GM19043 (cell line): ENCODE results near the gene KRTAP4-5.
"Not testable (repeated sequence)": the region's sequence is repeated elsewhere in the genome, so short reads cannot be mapped to it uniquely, and the experiment has no call there.

Source experiments
- ATAC-seq: cut with Tn5 transposase; IDR thresholded peaks from one replicate; pipeline ENCODE4 v1.9.1; 2021; ENCODE audit warnings: low read depth; ENCODE audit not compliant: unreplicated experiment

KRTAP4-5 gene

DNA sequence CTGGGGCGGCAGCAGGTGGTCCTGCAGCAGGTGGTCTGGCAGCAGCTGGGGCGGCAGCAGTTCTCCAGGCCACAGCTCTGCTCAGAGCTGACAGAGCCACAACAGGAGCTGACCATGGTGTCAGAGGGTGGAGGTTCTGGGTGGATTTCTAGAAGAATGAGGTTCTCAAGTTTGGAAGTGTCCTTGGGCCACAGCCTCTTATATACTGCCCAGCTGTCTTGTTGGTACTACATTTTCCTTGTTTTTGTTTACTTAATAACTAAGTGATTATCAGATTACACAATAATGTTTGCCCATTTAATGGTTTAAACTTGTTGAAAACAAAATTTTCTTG, at the start of gene KRTAP4-5:
Gene KRTAP4-5 (minus strand): TSS at position 174 of the 334 bp plus-strand sequence. CDS start 58 bp downstream, at position 116.
- no peak for ATAC-seq

DNA sequence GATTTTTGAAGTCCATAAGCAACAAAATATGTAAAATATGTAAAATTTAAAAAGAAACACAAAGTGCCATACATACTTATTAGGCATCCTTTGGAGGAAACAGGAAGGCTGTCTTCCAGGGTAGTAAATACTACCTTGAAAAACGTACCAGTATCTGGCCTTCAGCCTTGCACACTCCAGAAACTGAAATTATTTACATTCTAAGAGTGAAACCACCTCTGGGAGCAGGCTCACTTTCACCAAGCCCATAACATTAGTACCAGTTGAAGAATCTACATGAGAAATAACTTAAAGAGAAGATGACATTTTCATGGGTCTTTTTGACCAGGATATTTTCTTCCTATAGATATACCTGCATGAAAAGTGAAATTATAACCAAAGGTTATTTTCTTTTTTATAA, 46.4 kb upstream of the KRTAP4-5 start:
- no peak for ATAC-seq

DNA sequence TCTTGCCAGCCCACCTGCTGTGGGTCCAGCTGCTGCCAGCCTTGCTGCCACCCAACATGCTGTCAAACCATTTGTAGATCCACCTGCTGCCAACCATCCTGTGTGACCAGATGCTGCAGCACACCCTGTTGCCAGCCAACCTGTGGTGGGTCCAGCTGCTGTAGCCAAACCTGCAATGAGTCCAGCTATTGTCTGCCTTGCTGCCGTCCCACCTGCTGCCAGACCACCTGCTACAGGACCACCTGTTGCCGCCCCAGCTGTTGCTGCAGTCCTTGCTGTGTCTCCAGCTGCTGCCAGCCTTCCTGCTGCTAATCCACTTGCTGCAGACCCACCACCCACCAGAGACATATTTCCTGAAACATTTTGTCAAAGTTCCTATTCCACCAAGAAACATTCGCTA, 40.7 kb upstream of the KRTAP4-5 start:
- no peak for ATAC-seq

DNA sequence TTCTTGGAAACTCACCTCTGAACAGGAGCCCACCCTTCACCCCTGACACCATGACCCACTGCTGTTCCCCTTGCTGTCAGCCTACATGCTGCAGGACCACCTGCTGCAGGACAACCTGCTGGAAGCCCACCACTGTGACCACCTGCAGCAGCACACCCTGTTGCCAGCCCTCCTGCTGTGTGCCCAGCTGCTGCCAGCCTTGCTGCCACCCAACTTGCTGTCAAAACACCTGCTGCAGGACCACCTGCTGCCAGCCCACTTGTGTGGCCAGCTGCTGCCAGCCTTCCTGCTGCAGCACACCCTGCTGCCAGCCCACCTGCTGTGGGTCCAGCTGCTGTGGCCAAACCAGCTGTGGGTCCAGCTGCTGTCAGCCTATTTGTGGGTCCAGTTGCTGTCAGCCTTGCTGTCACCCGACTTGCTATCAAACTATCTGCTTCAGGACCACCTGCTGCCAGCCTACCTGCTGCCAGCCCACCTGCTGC, 40.3 kb upstream of the KRTAP4-5 start, which contains the start of gene KRTAP9-1:
Gene KRTAP9-1 (plus strand): TSS at position 51 of the 482 bp plus-strand sequence. CDS start 0 bp downstream, at position 51.
- not testable (repeated sequence) for ATAC-seq

DNA sequence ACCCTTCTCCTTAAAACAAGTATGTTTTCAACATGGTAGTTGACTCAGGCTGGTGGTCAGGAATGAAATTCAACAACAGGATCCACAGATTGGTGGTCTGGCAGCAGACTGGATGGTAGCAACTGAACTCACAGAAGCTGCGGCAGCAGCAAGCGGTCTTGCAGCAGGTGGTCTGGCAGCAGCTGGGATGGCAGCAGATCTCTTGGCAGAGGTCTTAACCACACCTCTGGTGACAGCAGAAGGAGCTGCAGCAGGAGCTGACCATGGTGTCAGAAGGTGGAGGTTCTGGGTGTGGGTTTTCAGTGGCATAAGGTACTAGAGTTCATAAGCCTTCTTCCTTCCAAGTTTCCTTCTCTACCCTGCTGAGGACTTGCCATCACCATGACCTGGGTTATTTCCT, 37.2 kb upstream of the KRTAP4-5 start:
- no peak for ATAC-seq

DNA sequence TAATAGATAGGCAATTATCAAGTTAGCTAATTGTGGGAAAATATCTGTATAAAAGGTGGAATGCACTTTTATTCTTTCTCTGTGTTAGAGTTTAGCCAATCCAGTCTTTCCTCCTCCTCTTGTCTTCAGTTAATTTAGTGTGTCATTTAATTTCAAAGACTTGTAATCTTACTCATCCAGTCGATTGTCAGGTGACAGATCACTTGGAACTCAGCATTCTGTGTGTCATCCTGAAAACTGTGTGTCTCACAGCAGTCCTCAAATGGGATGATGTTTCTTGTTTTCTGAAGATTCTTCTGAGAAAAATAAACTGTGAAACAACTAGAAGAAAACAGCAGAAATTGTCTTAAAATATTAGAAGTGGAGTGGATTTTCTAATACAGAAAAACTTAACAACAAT, 35.4 kb upstream of the KRTAP4-5 start:
- no peak for ATAC-seq

DNA sequence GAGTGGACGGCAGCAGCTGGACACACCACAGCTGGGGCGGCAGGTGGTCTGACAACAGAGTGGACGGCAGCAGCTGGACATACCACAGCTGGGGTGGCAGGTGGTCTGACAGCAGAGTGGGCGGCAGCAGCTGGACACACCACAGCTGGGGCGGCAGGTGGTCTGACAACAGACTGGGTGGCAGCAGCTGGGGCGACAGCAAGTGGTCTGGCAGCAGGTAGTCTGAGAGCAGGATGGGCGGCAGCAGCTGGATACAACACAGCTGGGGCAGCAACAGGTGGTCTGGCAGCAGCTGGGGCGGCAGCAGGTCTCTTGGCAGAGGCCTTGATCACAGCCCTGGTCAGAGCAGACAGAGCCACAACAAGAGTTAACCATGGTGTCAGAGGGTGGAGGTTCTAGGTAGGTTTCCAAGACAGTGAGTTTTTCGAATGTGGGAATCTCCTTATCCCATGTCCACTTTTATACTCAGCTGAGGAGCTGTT, 34.9 kb upstream of the KRTAP4-5 start, which contains the start of gene KRTAP4-1:
Gene KRTAP4-1 (minus strand): TSS at position 432 of the 482 bp plus-strand sequence. CDS start 57 bp downstream, at position 375.
- ATAC-seq = no peak

DNA sequence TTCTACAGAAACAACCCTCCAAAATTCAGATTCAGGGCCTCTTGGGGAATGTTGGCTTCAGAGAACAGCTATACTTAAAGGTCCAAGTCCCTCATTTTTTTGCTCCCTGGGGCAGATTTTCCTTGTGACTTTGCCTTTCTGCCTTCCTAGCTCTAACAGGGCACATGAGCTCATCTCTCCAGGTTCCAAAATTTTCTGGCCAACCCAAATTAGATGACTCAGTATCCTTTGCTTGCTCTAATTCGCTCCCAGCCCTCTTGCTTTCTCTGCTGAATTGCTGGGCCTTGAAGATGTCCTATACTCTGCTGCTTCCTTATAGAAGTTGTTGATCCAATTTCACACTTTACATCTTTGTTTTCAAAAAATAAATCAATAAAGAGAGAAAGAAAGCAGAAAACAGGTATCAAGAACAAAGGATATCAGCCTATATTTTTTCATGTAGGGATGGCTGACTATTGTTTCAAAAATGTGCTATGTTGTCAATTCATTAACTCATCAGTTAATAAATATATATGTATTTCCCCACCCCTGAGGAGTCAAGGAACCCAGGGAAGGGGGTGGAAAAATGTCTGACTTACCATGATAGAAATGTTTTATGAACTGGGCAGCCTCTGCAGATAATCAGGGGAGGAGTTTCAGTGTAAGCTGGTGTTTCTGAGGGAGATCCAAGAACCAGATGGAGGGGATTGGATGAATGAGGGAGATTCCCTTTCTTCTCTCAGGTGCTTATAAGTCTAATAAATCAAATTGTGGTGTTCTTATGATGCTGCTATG, 29.4 kb upstream of the KRTAP4-5 start:
- no peak for ATAC-seq

DNA sequence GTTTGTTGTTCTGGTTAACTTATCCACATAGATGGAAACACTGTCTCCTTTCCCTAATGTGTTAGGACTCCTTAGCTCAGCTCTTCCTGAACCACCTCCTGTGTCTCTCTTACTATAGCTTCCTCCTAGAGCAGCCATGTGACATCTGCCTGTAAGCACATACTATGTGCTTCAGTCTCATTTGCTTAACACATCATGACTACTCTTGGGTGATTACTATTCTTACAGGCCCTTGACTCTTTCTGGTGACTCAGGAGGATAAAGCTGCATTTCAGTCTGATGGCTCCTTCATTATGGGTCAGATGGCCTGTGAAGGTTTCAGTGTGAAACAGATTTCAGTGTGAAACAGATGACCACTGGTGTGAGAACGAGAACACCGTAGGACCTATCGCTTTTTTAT, 28.7 kb upstream of the KRTAP4-5 start:
- ATAC-seq = no peak

DNA sequence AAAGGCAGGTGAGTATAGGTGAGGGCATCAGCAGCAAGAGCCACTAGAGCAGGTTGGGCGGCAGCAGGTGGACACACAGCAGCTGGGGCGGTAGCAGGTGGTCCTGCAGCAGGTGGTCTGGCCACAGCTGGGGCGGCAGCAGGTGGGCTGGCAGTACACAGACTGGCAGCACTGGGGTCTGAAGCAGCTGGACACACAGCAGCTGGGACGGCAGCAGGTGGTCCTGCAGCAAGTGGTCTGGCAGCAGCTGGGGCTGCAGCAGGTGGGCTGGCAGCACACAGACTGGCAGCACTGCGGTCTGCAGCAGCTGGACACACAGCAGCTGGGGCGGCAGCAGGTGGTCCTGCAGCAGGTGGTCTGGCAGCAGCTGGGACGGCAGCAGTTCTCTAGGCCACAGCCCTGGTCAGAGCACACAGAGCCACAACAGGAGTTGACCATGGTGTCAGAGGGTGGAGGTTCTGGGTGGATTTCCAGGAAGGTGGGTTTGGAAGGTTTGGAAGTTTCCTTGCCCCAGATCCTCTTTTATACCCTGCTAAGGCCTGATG, 28.2 kb upstream of the KRTAP4-5 start, which contains the start of gene KRTAP4-2:
Gene KRTAP4-2 (minus strand): TSS at position 495 of the 545 bp plus-strand sequence. CDS start 57 bp downstream, at position 438.
- no peak for ATAC-seq

DNA sequence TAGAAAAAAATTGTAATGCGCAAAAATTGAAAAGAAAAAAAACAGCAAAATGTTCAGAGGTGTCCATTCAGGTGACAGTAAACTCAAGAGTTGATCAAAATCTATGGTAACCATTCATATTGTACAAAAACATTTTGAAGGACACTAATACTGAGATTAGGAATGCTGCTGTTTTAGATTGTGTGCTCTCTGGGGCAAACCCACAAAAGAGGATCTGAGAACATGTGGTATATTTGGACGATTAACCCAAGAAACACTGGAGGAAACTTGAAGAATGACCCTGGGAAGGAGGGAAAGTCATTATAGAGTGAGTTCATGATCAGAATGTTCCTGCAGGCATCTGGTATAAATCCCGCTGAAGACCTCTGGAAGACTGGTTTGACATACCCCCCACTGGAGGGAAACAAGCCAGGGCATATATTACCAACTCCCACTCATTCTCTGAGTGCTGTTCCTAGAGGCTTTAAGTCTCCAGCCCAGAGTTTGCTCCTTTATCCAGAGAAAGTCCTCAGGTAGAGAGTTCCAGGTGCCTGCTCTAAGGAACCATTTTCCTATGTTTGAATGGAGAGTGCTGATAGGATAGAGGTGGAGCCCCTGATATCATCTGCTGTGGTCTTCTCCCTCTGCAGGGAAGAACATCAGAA, 27.2 kb upstream of the KRTAP4-5 start:
- ATAC-seq = no peak

DNA sequence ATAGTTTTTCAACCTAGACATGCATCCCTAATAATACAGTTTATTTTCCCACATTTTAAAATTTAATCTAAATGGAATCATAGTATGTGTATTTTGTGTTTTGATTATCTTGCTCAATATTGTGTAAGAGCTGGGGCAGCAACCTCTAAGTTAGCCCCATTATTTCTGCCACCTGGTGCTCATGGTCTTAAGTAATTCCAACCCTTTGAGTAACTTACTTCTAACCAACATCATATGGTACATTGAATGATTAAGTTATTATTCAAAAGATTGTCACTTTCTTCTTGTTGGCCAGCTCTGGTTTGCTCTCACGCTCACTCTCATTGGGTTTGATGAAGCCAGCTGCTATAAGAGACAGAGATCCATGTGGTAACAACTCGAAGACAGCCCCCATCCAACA, 22.3 kb upstream of the KRTAP4-5 start:
- ATAC-seq = no peak

DNA sequence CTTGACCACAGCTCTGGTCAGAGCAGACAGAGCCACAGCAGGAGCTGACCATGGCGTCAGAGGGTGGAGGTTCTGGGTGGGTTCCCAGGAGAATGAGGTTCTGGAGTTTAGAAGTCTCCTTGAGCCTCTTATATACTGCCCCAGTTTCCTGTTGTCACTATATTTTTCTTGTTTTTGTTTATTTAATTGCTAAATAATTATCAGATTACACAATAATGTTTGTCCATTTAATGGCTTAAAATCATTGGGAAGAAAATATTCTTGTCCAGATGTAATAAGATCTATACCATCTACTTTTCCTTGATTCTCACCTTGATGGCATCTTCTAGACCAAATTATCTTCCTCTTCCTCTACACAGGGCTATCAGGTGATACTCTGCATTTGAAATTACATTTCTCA, 18.5 kb upstream of the KRTAP4-5 start, which contains the start of gene KRTAP4-3:
Gene KRTAP4-3 (minus strand): TSS at position 101 of the 400 bp plus-strand sequence. CDS start 49 bp downstream, at position 52.
- no peak for ATAC-seq

DNA sequence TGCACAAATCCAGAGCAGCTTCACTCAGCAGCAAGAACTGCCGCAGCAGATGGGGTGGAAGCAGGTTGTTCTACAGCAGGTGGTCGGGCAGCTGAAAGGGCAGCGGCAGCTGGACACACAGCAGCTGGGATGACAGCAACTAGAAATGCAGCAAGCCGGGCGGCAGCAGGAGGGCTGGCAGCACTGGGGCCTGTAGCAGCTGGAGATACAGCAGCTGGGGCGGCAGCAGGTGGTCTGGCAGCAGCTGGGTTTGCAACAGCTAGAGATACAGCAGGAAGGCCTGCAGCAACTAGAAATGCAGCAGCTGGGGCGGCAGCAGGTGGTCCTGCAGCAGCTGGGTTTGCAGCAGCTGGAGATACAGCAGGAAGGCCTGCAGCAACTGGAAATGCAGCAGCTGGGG, 17.9 kb upstream of the KRTAP4-5 start:
- no peak for ATAC-seq

DNA sequence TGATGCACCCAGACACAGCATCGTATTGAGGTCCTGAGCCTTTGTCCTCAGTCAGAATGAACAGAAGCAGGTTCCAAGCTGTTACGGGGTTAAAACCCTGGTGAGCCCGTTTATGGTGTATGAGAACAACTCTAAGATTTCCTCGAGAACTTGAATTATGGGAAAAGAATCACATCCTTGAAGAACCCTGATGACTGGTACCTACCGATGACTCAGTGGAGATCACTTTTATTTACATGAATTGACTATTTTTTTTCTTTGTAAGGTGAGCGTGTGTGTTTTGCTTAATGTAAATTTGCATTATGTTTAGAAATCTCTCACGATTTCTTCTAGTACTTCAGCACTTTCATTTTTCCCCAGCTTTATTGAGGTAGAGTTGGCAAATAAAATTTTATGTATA, 14.2 kb upstream of the KRTAP4-5 start:
- no peak for ATAC-seq

DNA sequence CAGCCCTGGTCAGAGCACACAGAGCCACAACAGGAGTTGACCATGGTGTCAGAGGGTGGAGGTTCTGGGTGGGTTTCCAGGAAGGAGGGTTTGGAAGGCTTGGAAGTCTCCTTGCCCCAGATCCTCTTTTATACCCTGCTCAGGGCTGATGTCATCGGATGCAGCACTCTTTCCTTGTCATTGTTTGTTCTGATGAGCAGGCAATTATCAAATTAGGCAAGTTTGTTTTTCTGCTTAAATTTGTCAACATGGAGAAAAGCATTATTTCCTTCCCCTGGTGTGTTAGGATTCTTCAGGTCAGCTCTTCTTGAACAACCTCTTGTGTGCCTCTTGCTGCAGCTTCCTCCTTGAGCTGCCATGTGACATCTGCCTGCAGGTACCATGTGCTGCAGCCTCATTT, 11.0 kb upstream of the KRTAP4-5 start, which contains the start of gene KRTAP4-4:
Gene KRTAP4-4 (minus strand): TSS at position 101 of the 400 bp plus-strand sequence. CDS start 57 bp downstream, at position 44.
- ATAC-seq = no peak

DNA sequence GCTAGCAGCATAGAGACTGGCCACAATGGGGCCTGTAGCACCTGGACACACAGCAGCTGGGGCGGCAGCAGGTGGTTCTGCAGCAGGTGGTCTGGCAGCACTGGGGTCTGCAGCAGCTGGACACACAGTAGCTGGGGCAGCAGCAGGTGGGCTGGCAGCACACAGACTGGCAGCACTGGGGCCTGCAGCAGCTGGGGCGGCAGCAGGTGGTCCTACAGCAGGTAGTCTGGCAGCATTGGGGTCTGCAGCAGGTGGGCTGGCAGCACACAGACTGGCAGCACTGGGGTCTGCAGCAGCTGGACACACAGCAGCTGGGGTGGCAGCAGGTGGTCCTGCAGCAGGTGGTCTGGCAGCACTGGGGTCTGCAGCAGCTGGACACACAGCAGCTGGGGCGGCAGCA, 10.6 kb upstream of the KRTAP4-5 start:
- not testable (repeated sequence) for ATAC-seq

DNA sequence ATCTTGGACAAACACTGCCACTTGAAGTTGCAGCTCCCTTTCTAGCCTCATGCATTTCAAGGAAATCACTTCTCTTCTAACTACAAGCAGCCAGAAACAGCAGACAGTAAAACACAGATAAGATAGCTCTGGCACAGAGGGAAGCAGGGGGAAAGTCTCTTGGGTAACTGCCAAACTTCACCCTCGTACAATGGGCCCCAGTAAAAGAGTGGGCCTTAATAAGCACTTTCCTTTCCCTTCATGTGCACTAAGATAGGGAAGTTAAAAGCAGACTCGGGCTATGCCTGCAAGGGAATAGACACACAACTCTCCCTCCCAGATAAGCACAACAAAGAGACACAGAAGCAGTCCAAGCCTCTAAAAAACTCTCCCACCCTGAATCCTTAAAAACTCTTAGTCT, 4.2 kb upstream of the KRTAP4-5 start:
- ATAC-seq = no peak

DNA sequence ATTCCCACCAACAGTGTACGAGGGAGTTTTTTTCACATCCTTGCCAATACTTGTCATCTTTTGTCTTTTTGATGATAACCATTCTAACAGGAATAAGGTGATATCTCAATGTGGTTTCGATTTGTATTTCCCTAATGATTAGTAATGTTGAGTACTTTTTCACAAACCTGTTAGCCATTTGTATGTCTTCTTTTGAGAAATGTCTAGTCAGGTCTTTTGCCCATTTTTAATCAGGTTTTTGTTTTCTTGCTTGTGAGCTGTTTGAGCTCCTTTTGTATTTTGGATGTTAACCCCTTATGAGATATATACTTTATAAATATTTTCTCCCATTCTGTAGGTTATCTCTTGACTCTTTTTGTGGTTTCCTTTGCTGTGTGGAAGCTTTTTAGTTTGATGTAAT, 1.9 kb upstream of the KRTAP4-5 start:
- no peak for ATAC-seq

DNA sequence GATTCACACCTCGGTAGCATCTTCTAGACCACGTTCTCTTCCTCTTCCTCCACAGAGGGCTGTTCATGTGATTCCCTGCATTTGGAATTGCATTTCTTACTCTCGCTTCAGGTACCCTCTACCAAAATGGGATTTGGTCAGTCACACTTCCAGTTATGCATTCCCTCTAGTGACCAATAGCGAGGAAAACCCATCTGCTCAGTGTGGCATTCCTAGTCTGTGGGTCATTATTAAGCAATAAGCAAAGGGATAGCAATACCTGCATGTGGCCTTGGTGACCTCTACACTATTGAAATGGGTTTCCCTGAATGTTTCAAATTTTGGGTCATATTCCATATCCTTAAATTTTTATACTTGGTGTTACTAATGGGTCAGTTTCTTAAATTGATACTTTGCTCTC, 401 bp upstream of the KRTAP4-5 start:
- ATAC-seq = no peak
